Panc1 (cell line): Measurements from ENCODE around the gene KANK4. TPM values are rescaled to one million over a fixed set of nuclear protein-coding genes. Genes with fewer than 3 reads are reported as not detected.

Source experiments
- ATAC-seq: fragments of 200-7000 bp; cut with Tn5 transposase; 2 replicates; pipeline ENCODE4 v1.9.1; 2020; ENCODE audit warnings: mild to moderate bottlenecking, moderate library complexity
- BruUV-seq: library from RNA; stranded (reverse); fragments of 400-500 nt; replicated peaks from 2 replicates; lab custom pipeline; 2021; lab: Mats Ljungman, UMichigan
- CTCF ChIA-PET: fragments of 300-600 bp; sonication (Branson Sonifier 250); formaldehyde crosslinking; loops from one replicate; lab custom pipeline; 2022; ENCODE audit warnings: antibody characterized with exemption; lab: Charles Lee
- POLR2A ChIA-PET: fragments of 300-600 bp; sonication (Branson Sonifier 250); formaldehyde crosslinking; loops from one replicate; lab custom pipeline; 2022; ENCODE audit warnings: antibody characterized with exemption; lab: Charles Lee
- DNase-seq: peaks from one replicate; pipeline ENCODE4 v3.0.0-alpha.2; 2010; ENCODE audit warnings: low read depth, low spot score
- H3K27ac ChIP-seq: 2 replicates; pipeline ENCODE4 v1.5.1; 2011; ENCODE audit warnings: mild to moderate bottlenecking, low read length, inconsistent platforms
- H3K27me3 ChIP-seq: fragments of 200-500 bp; sonication (Bioruptor generic); 2 replicates; pipeline ENCODE4 v1.6.0; 2014; ENCODE audit warnings: low read length, inconsistent platforms; ENCODE audit not compliant: control insufficient read depth, insufficient read depth
- H3K36me3 ChIP-seq: fragments of 200-500 bp; sonication (Bioruptor generic); 2 replicates; pipeline ENCODE4 v1.5.1; 2014; ENCODE audit warnings: inconsistent platforms, mild to moderate bottlenecking, low read length, moderate library complexity; ENCODE audit not compliant: control insufficient read depth, insufficient read depth
- H3K4me1 ChIP-seq: 2 replicates; pipeline ENCODE4 v1.5.1; 2011; ENCODE audit warnings: inconsistent platforms, mild to moderate bottlenecking, low read length, moderate library complexity; ENCODE audit not compliant: control insufficient read depth, insufficient read depth
- H3K4me3 ChIP-seq, 2 experiments: 2 replicates each; pipeline ENCODE4 v1.5.1; 2011 to 2012; ENCODE audit warnings: low read depth in 2 of 2, low read length in 2 of 2, mild to moderate bottlenecking in 2 of 2, inconsistent platforms in 1 of 2, moderate library complexity in 1 of 2
- H3K9me3 ChIP-seq: fragments of 200-500 bp; sonication (Bioruptor generic); 2 replicates; pipeline ENCODE4 v1.5.1; 2014; ENCODE audit warnings: low read depth, mild to moderate bottlenecking, inconsistent platforms, low read length, moderate library complexity; ENCODE audit not compliant: control insufficient read depth, insufficient read depth
- CTCF ChIP-seq: fragments of 450-650 bp; IDR thresholded peaks from 2 replicates; pipeline ENCODE4 v1.5.1; 2017; ENCODE audit warnings: mild to moderate bottlenecking
- POLR2AphosphoS5 ChIP-seq: IDR thresholded peaks from 2 replicates; pipeline ENCODE4 v1.6.1; 2012; ENCODE audit warnings: mild to moderate bottlenecking, low read depth, low read length, moderate library complexity
- SIN3A ChIP-seq: IDR thresholded peaks from 2 replicates; pipeline ENCODE4 v1.6.1; 2012; ENCODE audit warnings: low read depth, mild to moderate bottlenecking, low read length, moderate library complexity, borderline replicate concordance; ENCODE audit not compliant: insufficient read depth
- TCF7L2 ChIP-seq: IDR thresholded peaks from 2 replicates; pipeline ENCODE4 v1.6.1; 2011; ENCODE audit warnings: mild to moderate bottlenecking, low read depth, low read length, inconsistent platforms
- in situ Hi-C: cut with HindIII; loops from 2 replicates; pipeline ENCODE4 v1.10.0; 2016; ENCODE audit warnings: low sequenced_read_pairs, low pct_unique_long_range_greater_than_20kb
- intact Hi-C: fragments of 100-400 bp; cut with micrococcal nuclease; formaldehyde crosslinking; loops from one replicate; pipeline ENCODE4 v1.10.0; 2022; ENCODE audit not compliant: unreplicated experiment
- total RNA-seq: library from RNA; stranded (reverse); gene quantifications from one replicate; pipeline ENCODE4 v1.2.1, GENCODE V29; 2021; ENCODE audit not compliant: unreplicated experiment
- TF ChIP-seq, protein P1 (sequence below), 2 experiments: IDR thresholded peaks; 2 replicates each; pipeline ENCODE4 v1.6.1; 2011 to 2012; ENCODE audit warnings: low read depth in 2 of 2, control low read depth in 1 of 2, low read length in 1 of 2, mild to moderate bottlenecking in 1 of 2, moderate library complexity in 1 of 2; ENCODE audit not compliant: insufficient read depth in 1 of 2

The KANK4 gene
- total RNA-seq, 1 experiment from 2014 or later, result 0.18 TPM

GRCh38 chr1:62342270-62342669 is 23.0 kb upstream of the KANK4 start:
- POLR2A ChIA-PET, result no interaction called here
- ATAC-seq (no peak), DNase-seq (no peak)
- Histone ChIP-seq H3K4me3 (no peak overlapping the region), H3K4me1 (no peaks in the 10 kb centered on the region), H3K27me3 (no peaks in the 10 kb centered on the region), H3K9me3 (no peaks in the 10 kb centered on the region), H3K36me3 (no peaks in the 10 kb centered on the region), H3K27ac (no peak overlapping the region)
- TF ChIP-seq TCF7L2 (no peak), CTCF (no peak), POLR2AphosphoS5 (no peak), SIN3A (no peak)
- TF ChIP-seq, protein P1, sequence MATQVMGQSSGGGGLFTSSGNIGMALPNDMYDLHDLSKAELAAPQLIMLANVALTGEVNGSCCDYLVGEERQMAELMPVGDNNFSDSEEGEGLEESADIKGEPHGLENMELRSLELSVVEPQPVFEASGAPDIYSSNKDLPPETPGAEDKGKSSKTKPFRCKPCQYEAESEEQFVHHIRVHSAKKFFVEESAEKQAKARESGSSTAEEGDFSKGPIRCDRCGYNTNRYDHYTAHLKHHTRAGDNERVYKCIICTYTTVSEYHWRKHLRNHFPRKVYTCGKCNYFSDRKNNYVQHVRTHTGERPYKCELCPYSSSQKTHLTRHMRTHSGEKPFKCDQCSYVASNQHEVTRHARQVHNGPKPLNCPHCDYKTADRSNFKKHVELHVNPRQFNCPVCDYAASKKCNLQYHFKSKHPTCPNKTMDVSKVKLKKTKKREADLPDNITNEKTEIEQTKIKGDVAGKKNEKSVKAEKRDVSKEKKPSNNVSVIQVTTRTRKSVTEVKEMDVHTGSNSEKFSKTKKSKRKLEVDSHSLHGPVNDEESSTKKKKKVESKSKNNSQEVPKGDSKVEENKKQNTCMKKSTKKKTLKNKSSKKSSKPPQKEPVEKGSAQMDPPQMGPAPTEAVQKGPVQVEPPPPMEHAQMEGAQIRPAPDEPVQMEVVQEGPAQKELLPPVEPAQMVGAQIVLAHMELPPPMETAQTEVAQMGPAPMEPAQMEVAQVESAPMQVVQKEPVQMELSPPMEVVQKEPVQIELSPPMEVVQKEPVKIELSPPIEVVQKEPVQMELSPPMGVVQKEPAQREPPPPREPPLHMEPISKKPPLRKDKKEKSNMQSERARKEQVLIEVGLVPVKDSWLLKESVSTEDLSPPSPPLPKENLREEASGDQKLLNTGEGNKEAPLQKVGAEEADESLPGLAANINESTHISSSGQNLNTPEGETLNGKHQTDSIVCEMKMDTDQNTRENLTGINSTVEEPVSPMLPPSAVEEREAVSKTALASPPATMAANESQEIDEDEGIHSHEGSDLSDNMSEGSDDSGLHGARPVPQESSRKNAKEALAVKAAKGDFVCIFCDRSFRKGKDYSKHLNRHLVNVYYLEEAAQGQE (IDR thresholded peaks at IDR 0.05; ENCODE audit: insufficient read depth in 1 of 2, low read depth in 2 of 2, low read length in 1 of 2), result no peak
- no TSS peak for BruUV-seq
- CTCF ChIA-PET, result no interaction called here
- in situ Hi-C loops (no loop called here), intact Hi-C loops (no loop called here)

GRCh38 chr1:62341615-62342014 is 22.4 kb upstream of the KANK4 start:
- intact Hi-C loops, result no loop called here
- no peak overlapping the region for H3K27ac ChIP-seq
- no peaks in the 10 kb centered on the region for H3K36me3 ChIP-seq
- no peaks in the 10 kb centered on the region for H3K4me1 ChIP-seq
- no peaks in the 10 kb centered on the region for H3K9me3 ChIP-seq
- ChIA-PET POLR2A (no interaction called here), CTCF (no interaction called here)
- no peaks in the 10 kb centered on the region for H3K27me3 ChIP-seq
- no peak for TF ChIP-seq POLR2AphosphoS5
- TF ChIP-seq SIN3A, result no peak
- TF ChIP-seq TCF7L2, result no peak
- no peak for TF ChIP-seq CTCF
- TF ChIP-seq, protein P1 (IDR thresholded peaks at IDR 0.05; ENCODE audit: insufficient read depth in 1 of 2, low read depth in 2 of 2, low read length in 1 of 2), result no peak
- BruUV-seq, result no TSS peak
- DNase-seq, result no peak
- in situ Hi-C loops, result no loop called here
- H3K4me3 ChIP-seq, result no peak overlapping the region
- ATAC-seq, result no peak
